HepG2 (cell line): ENCODE data around the gene LOXL3. TPM values are rescaled to one million over a fixed set of nuclear protein-coding genes. Genes with fewer than 3 reads are reported as not detected.

ENCODE experiments used
- JARID2 ChIP-seq: sonication (generic); formaldehyde crosslinking; IDR thresholded peaks from 2 replicates; pipeline ENCODE4 v1.8.1; 2023; ENCODE audit warnings: missing genetic modification reagents, inconsistent platforms; ENCODE audit not compliant: insufficient replicate concordance
- NONO ChIP-seq, 2 experiments: fragments of 450-650 bp in 1 of 2; sonication (generic) in 1 of 2; formaldehyde crosslinking in 1 of 2; IDR thresholded peaks in 1 of 2; conservative IDR thresholded peaks in 1 of 2; 2 replicates each; pipeline versions ENCODE4 v1.6.1 to v1.8.0; 2017 to 2022; ENCODE audit warnings: mild to moderate bottlenecking in 1 of 2, missing genetic modification reagents in 1 of 2, moderate library complexity in 1 of 2
- ZBTB14 ChIP-seq: sonication (generic); formaldehyde crosslinking; IDR thresholded peaks from 2 replicates; pipeline ENCODE4 v1.4.0; 2020; ENCODE audit warnings: missing genetic modification reagents
- ZC3H4 ChIP-seq: sonication (generic); formaldehyde crosslinking; IDR thresholded peaks from 2 replicates; pipeline ENCODE4 v1.4.0; 2020; ENCODE audit warnings: missing genetic modification reagents, borderline replicate concordance
- ZFP82 ChIP-seq: sonication (generic); formaldehyde crosslinking; IDR thresholded peaks from 2 replicates; pipeline ENCODE4 v1.5.1; 2020; ENCODE audit warnings: mild to moderate bottlenecking, missing genetic modification reagents, borderline replicate concordance
- ZFYVE20 ChIP-seq: sonication (generic); formaldehyde crosslinking; IDR thresholded peaks from 2 replicates; pipeline ENCODE4 v1.8.0; 2023; ENCODE audit warnings: low read depth, mild to moderate bottlenecking, moderate library complexity, missing genetic modification reagents, borderline replicate concordance
- ZNF282 ChIP-seq: fragments of 450-650 bp; IDR thresholded peaks from 2 replicates; pipeline ENCODE4 v1.6.1; 2018; ENCODE audit not compliant: partially characterized antibody
- ZNF318 ChIP-seq: sonication (generic); formaldehyde crosslinking; IDR thresholded peaks from 2 replicates; pipeline ENCODE4 v1.4.0; 2020; ENCODE audit warnings: mild to moderate bottlenecking, missing genetic modification reagents
- polyA plus RNA-seq, 8 experiments: library from polyadenylated mRNA; depleted of rRNA in 3 of 8; stranded (reverse) in 7 of 8; unstranded in 1 of 8; fragments of >200 nt; fragmentation: Illumina TruSeq in 4 of 8; extraction: Trizol in 4 of 8; gene quantifications; 2 replicates each; pipeline versions ENCODE4 v1.2.1 to v1.2.3, GENCODE V29; 2011 to 2016; ENCODE audit warnings: low read depth in 4 of 8, missing spikeins in 1 of 8, mixed read lengths in 1 of 8; ENCODE audit not compliant: insufficient read depth in 1 of 8
- total RNA-seq, 5 experiments: library from RNA; depleted of rRNA; stranded (reverse); fragments of >200 nt; fragmentation: Illumina TruSeq; extraction: Trizol; gene quantifications; 2 replicates each; pipeline ENCODE4 v1.2.3, GENCODE V29; 2016; ENCODE audit warnings: low read depth in 1 of 5
- TF ChIP-seq, protein P1 (sequence below): sonication (generic); formaldehyde crosslinking; IDR thresholded peaks from 2 replicates; pipeline ENCODE4 v1.4.0; 2020; ENCODE audit warnings: missing genetic modification reagents

Gene LOXL3
- total and polyA plus RNA-seq, 2 of the 13 experiments (the other 11 are each of a cell fraction or from before 2014, with no cell fraction given): 0.55 to 6.5 TPM

DNA sequence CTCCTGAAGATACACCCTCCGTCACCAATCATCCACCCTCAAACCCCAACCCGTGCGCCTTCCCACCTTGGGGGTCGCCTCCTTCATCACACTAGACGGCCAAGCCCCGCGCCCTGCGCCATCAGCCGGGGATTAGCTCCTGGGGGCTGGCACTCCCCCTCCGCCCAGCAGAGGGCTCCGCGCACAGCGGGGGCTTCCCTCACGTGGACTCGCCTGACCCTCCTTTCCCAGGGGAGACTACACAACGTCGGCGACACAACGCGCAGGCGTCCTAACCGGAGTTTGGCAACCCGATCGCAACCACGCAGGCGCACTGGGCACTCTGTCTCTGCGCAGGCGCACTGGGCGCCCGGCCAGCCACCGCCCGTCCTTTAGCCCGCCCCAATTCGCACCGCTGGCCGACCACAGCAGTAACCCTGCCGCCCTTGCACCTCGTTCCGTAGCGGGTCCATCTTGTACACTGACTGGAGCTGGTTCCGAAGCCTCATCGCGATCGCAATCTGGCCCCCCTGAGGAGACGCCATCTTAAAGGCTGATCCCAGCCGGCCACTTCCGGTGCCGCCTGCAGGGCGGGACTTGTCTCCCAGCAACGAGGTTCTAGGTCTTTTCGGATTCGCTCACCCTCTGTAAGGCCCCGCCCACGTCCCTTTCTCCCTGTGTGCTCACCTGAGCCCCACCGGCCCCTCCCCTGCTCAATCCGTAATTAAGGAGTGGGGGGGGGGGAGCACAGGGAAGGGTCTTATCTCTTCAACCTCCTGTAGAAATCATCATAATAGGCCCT, 46.4 kb downstream of the LOXL3 start, which contains the start of gene PCGF1 (continued):
- no peak for TF ChIP-seq ZBTB14 (CRISPR knock-in tag)
- TF ChIP-seq, protein P1, sequence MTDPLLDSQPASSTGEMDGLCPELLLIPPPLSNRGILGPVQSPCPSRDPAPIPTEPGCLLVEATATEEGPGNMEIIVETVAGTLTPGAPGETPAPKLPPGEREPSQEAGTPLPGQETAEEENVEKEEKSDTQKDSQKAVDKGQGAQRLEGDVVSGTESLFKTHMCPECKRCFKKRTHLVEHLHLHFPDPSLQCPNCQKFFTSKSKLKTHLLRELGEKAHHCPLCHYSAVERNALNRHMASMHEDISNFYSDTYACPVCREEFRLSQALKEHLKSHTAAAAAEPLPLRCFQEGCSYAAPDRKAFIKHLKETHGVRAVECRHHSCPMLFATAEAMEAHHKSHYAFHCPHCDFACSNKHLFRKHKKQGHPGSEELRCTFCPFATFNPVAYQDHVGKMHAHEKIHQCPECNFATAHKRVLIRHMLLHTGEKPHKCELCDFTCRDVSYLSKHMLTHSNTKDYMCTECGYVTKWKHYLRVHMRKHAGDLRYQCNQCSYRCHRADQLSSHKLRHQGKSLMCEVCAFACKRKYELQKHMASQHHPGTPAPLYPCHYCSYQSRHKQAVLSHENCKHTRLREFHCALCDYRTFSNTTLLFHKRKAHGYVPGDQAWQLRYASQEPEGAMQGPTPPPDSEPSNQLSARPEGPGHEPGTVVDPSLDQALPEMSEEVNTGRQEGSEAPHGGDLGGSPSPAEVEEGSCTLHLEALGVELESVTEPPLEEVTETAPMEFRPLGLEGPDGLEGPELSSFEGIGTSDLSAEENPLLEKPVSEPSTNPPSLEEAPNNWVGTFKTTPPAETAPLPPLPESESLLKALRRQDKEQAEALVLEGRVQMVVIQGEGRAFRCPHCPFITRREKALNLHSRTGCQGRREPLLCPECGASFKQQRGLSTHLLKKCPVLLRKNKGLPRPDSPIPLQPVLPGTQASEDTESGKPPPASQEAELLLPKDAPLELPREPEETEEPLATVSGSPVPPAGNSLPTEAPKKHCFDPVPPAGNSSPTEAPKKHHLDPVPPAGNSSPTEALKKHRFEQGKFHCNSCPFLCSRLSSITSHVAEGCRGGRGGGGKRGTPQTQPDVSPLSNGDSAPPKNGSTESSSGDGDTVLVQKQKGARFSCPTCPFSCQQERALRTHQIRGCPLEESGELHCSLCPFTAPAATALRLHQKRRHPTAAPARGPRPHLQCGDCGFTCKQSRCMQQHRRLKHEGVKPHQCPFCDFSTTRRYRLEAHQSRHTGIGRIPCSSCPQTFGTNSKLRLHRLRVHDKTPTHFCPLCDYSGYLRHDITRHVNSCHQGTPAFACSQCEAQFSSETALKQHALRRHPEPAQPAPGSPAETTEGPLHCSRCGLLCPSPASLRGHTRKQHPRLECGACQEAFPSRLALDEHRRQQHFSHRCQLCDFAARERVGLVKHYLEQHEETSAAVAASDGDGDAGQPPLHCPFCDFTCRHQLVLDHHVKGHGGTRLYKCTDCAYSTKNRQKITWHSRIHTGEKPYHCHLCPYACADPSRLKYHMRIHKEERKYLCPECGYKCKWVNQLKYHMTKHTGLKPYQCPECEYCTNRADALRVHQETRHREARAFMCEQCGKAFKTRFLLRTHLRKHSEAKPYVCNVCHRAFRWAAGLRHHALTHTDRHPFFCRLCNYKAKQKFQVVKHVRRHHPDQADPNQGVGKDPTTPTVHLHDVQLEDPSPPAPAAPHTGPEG (CRISPR knock-in tag): peak; percentile 90
- TF ChIP-seq ZFYVE20 (CRISPR knock-in tag): peak; percentile 75; the same call in 1 of the 2 replicates
- no peak for TF ChIP-seq ZNF282
- TF ChIP-seq NONO (IDR thresholded peaks at IDR 0.05): no peak
- TF ChIP-seq NONO (CRISPR knock-in tag; conservative IDR thresholded peaks at IDR 0.05): peak; percentile 98
- TF ChIP-seq ZC3H4 (CRISPR knock-in tag): peak; percentile 86; the same call in 1 of the 2 replicates
- no peak; the same call in 1 of the 2 replicates for TF ChIP-seq ZFP82 (CRISPR knock-in tag)
- no peak for TF ChIP-seq JARID2 (CRISPR knock-in tag)
- TF ChIP-seq ZNF318 (CRISPR knock-in tag): peak; percentile 87; the same call in 1 of the 2 replicates
